K562 (cell line): ENCODE data around the gene GSKIP. TPM values are rescaled to one million over a fixed set of nuclear protein-coding genes. Genes with fewer than 3 reads are reported as not detected.

Experiments used
- ARID1B ChIP-seq: fragments of 450-650 bp; IDR thresholded peaks from 2 replicates; pipeline ENCODE4 v1.6.1; 2016; ENCODE audit warnings: antibody characterized with exemption, mild to moderate bottlenecking, inconsistent platforms
- DPF2 ChIP-seq: fragments of 450-650 bp; IDR thresholded peaks from 2 replicates; pipeline ENCODE4 v1.6.1; 2016
- E4F1 ChIP-seq: fragments of 250-450 bp; sonication (Bioruptor Pico); IDR thresholded peaks from 2 replicates; pipeline ENCODE4 v1.5.0; 2021; ENCODE audit warnings: mild to moderate bottlenecking, borderline replicate concordance
- GATA2 ChIP-seq: sonication (generic); formaldehyde crosslinking; IDR thresholded peaks from 2 replicates; pipeline ENCODE4 v1.4.0; 2020; ENCODE audit warnings: mild to moderate bottlenecking, missing genetic modification reagents
- HMG20A ChIP-seq: fragments of 450-650 bp; formaldehyde crosslinking; conservative IDR thresholded peaks from 2 replicates; pipeline ENCODE4 v1.4.0; 2020; ENCODE audit warnings: mild to moderate bottlenecking, mixed read lengths
- HNRNPUL1 ChIP-seq: fragments of 200-400 bp; formaldehyde crosslinking; IDR thresholded peaks from 2 replicates; pipeline ENCODE4 v1.6.1; 2017; ENCODE audit warnings: low read length
- NFYB ChIP-seq: IDR thresholded peaks from 2 replicates; pipeline ENCODE4 v1.6.1; 2011; ENCODE audit warnings: mild to moderate bottlenecking, moderate library complexity; ENCODE audit not compliant: insufficient read length; ENCODE audit errors: extremely low read depth
- NR2C1 ChIP-seq, 2 experiments: fragments of 450-650 bp; IDR thresholded peaks; 2 replicates each; pipeline ENCODE4 v1.6.1; 2017; ENCODE audit warnings: mild to moderate bottlenecking in 2 of 2, antibody characterized with exemption in 1 of 2, inconsistent platforms in 1 of 2, missing compliant biosample characterization in 1 of 2, missing genetic modification characterization in 1 of 2
- RB1 ChIP-seq: fragments of 450-650 bp; IDR thresholded peaks from 2 replicates; pipeline ENCODE4 v1.6.1; 2017; ENCODE audit warnings: low read depth, mild to moderate bottlenecking
- SOX6 ChIP-seq: fragments of 450-650 bp; IDR thresholded peaks from 2 replicates; pipeline ENCODE4 v1.6.1; 2014; ENCODE audit warnings: mild to moderate bottlenecking
- SPI1 ChIP-seq: IDR thresholded peaks from 2 replicates; pipeline ENCODE4 v1.6.1; 2011; ENCODE audit warnings: low read depth, low read length, control low read depth, borderline replicate concordance
- STAG1 ChIP-seq: sonication (generic); formaldehyde crosslinking; IDR thresholded peaks from 2 replicates; pipeline ENCODE4 v1.5.0; 2020; ENCODE audit warnings: missing genetic modification reagents, borderline replicate concordance
- TEAD1 ChIP-seq, 2 experiments: fragments of 450-650 bp in 1 of 2; sonication (generic) in 1 of 2; formaldehyde crosslinking; IDR thresholded peaks; 2 replicates each; pipeline versions ENCODE4 v1.4.0 to v1.8.0; 2020 to 2022; ENCODE audit warnings: mild to moderate bottlenecking in 2 of 2, missing genetic modification reagents in 1 of 2
- TSHZ1 ChIP-seq: fragments of 250-450 bp; sonication (Bioruptor Pico); IDR thresholded peaks from 2 replicates; pipeline ENCODE4 v1.4.0; 2020; ENCODE audit warnings: mild to moderate bottlenecking, moderate library complexity
- ZNF134 ChIP-seq: fragments of 250-450 bp; sonication (Bioruptor Pico); conservative IDR thresholded peaks from 2 replicates; pipeline ENCODE4 v1.4.0; 2020
- ZNF280A ChIP-seq: fragments of 450-650 bp; IDR thresholded peaks from 2 replicates; pipeline ENCODE4 v1.6.1; 2018; ENCODE audit warnings: mild to moderate bottlenecking, low read depth; ENCODE audit not compliant: partially characterized antibody
- polyA plus RNA-seq, 8 experiments: library from polyadenylated mRNA; depleted of rRNA in 4 of 8; stranded (reverse) in 5 of 8; unstranded in 3 of 8; fragments of >200 nt; fragmentation: Nextera tagmentation in 2 of 8; fragmentation: Illumina TruSeq in 1 of 8; extraction: Ambion mirVana in 2 of 8; extraction: Trizol in 1 of 8; gene quantifications; 2 replicates each; pipeline versions ENCODE4 v1.2.1 to v1.2.3, GENCODE V29; 2011 to 2014; ENCODE audit warnings: inconsistent platforms in 1 of 8, missing spikeins in 1 of 8
- total RNA-seq, 7 experiments: library from RNA; depleted of rRNA in 6 of 7; stranded (reverse); fragments of >200 nt in 6 of 7; fragmentation: Illumina TruSeq in 2 of 7; extraction: Trizol in 2 of 7; gene quantifications; 2 replicates each; pipeline versions ENCODE4 v1.2.1 to v1.2.3, GENCODE V29; 2011 to 2021; ENCODE audit warnings: low replicate concordance in 1 of 7
- TF ChIP-seq, protein P1 (sequence below): fragments of 450-650 bp; formaldehyde crosslinking; IDR thresholded peaks from 2 replicates; pipeline ENCODE4 v1.4.0; 2020; ENCODE audit warnings: mild to moderate bottlenecking, moderate library complexity

GSKIP gene
- total and polyA plus RNA-seq, 9 of the 15 experiments (the other 6 are each of a cell fraction or from before 2014, with no cell fraction given), result 12.9 to 58.9 (median 22.2) TPM

- TF ChIP-seq, protein P1, sequence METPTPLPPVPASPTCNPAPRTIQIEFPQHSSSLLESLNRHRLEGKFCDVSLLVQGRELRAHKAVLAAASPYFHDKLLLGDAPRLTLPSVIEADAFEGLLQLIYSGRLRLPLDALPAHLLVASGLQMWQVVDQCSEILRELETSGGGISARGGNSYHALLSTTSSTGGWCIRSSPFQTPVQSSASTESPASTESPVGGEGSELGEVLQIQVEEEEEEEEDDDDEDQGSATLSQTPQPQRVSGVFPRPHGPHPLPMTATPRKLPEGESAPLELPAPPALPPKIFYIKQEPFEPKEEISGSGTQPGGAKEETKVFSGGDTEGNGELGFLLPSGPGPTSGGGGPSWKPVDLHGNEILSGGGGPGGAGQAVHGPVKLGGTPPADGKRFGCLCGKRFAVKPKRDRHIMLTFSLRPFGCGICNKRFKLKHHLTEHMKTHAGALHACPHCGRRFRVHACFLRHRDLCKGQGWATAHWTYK (CRISPR knock-in tag), result no peak
- TF ChIP-seq NFYB, result no peak
- no peak for TF ChIP-seq E4F1 (CRISPR knock-in tag)
- no peak for TF ChIP-seq TSHZ1 (CRISPR knock-in tag)
- no peak for TF ChIP-seq ZNF280A
- TF ChIP-seq SOX6, result 0 out of 2 replicates have a peak, but pooled peaks have one; percentile 12
- TF ChIP-seq RB1, result no peak
- TF ChIP-seq DPF2, result peak; percentile 60
- no peak for TF ChIP-seq ZNF134 (CRISPR knock-in tag)
- TF ChIP-seq ARID1B, result peak; percentile 33; the same call in 1 of the 2 replicates
- peak; percentile 30; the same call in 1 of the 2 replicates for TF ChIP-seq GATA2
- no peak for TF ChIP-seq NR2C1 (IDR thresholded peaks at IDR 0.05)
- TF ChIP-seq NR2C1 (tag; IDR thresholded peaks at IDR 0.05), result no peak
- TF ChIP-seq SPI1, result peak; percentile 24; the same call in 1 of the 2 replicates
- no peak for TF ChIP-seq HMG20A (CRISPR knock-in tag)
- TF ChIP-seq STAG1 (CRISPR knock-in tag), result no peak
- TF ChIP-seq TEAD1 (CRISPR knock-in tag; IDR thresholded peaks at IDR 0.05), result no peak
- TF ChIP-seq HNRNPUL1, result no peak
These were observed 5.2 kb downstream of the GSKIP start (continued) for GRCh38 chr14:96368534-96368933.
